Glomerular visceral epithelial cell (primary cell): ENCODE measurements around the gene STK32B.
A peak's percentile ranks its signal among the peaks of the same experiment; 100 is the strongest.
"Not testable (repeated sequence)": the region's sequence is repeated elsewhere in the genome, so short reads cannot be mapped to it uniquely, and the experiment has no call there.

Experiments used
- DNase-seq: peaks from one replicate; pipeline ENCODE4 v3.0.0-alpha.2; 2016; ENCODE audit errors: extremely low spot score

STK32B gene

DNA sequence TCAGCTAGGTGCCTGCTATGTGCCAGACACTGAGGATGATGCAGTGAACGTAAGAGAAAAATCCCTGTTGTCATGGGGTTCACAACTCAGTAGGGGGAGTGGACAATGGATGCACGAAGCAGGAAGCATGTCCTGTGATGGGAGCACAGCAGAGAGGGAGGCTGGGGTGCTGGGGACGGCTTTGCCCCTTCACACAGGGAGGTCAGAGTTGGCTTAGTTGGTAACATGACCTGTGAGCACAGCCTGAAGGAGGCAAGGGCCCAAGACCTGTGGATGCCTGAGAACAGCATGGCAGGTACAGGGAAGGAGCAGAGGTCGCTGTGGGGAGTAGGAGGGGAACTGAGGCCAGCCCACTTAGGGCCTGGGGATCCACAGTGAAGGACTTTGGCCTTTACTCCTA lies 109.4 kb downstream of the STK32B start:
- DNase-seq, result no peak

DNA sequence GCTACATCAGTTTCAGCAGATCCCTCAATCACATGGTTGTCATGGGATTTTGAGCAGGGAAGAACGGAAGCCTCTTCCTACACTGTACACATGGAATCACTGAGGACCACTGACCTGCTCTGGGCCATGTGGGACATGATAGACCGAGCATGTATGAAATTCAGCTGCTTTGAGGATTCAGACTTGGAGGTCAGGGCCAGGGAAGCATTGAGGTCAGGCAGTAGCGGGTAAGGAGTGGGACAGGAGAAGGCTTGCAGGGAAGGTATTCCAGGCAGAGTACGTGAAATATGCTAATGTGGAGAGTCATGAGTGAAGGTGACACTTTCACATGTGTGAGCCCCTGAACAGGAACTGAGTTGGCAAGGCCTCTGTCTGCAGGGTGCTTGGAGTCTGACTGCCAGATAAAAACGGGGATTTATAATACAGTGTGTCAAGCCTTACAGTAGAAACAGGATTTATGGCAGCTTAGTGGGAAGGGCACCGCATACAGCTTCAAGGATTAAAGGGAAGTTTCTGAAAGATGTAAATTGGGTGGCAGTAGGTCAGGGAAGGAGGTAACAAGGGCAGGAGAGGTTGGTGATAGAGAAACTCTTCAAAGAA lies 111.7 kb downstream of the STK32B start:
- no peak for DNase-seq

DNA sequence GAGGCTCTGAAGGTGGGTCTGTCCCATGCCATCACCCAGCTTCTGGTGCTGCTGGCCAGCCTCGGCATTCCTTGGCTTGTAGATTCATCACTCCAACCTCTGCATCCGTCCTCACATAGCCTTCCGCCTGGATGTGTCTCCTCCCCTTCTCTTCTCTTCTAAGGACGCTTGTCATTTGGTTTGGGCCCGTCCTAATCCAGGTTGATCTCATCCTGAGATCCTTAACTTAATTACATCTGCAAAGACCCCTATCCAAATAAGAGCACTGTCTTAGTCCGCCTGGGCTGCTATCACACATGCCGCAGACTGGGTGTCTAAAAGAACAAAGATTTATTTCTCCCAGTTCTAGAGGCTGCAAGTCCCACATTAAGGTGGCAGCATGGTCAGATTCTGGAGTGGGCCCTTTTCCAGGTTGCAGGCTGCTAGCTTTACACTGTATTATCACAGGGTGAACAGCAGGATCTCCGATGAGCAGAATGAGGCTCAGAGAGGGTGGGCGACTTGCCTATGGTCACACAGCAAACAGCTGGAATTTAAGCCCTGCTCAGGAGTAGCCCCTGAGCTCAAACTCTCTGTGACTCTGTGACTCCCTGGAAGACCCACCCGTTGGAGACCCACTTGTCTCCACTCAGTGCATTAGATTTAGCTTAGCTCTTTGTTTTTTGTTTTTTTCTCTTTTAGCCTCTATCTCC lies 113.1 kb downstream of the STK32B start:
- DNase-seq, result no peak

DNA sequence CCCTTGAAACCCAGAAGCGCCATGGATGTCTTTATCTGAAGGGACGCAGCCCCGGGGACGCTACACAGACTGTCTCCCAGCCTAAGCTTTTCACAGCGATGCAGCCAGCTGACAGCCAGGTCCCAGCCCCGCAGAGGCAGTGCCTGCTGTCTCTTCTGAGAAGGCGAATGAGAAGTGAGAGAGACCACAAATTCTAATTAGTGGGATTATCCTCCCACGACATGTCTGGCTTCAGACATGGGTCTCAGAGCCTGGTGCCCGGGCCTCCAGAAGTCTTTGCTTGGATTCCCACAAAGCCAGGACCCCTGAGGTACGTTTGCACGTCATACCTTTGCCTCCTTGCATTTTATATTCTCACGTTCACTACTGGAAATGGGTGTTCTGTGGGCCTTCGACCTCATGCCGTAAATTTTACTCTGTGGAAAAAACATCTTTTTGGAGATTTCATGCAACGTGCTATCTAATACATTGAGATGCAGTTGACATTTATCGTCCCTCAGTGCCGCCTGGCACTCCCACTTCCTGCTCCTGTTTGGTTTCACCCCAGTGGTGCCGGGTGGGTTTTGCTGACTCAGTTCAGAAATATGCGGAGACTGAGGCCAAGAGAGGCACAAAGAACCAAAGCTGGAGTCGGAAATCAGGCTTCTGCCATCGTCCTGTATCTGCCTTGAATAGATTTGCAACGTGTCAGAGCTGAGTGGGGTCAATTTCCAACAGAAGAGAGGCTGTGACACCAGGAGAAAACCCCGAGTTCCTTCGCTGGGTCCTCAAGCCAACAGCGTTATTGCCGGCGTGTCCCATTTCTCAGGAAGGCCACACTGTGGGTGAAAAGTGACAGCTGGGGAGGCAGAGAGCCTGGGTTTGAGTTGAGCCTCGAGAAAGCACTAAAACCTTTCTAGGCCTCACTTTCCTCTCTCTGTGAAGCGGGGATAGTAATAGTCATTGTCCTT lies 114.4 kb downstream of the STK32B start:
- DNase-seq, result peak; percentile 88

DNA sequence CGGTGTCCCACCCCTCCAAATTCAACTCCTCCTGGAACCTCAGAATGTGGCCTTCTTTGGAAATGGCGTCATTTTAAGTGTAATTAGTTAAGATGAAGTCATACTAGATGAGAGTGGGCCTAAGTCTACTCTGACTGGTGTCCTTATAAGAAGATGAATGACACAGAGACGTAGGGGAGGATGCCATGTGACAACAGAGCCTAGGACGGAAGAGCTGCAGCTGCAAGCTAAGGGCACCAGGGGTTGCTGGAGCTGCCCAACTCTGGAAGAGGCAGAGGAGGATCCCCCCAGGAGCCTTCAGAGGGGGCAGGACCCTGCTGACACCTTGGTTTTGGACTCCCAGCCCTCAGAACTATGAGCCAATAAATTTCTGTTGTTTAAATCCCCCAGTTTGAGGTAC lies 115.1 kb downstream of the STK32B start:
- DNase-seq, result peak; percentile 9

DNA sequence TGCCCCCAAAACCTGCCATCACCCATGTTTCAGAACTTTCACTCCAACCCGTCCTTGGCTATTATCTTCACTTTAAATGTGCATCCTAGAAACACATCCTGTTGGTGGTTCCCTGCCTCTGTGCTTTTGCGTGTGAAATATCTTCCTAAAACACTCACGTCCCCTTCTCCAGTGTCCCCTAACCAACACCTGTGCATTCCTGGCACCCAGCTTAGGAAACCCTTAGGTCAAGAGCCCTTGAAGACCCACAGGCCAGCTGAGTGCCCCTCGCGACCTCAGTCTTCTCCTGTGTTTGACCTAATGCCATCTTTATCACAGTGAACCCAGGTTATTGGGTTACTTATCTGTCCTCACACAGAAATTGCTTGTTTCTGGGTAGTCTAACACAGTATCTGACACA lies 117.6 kb downstream of the STK32B start:
- no peak for DNase-seq

DNA sequence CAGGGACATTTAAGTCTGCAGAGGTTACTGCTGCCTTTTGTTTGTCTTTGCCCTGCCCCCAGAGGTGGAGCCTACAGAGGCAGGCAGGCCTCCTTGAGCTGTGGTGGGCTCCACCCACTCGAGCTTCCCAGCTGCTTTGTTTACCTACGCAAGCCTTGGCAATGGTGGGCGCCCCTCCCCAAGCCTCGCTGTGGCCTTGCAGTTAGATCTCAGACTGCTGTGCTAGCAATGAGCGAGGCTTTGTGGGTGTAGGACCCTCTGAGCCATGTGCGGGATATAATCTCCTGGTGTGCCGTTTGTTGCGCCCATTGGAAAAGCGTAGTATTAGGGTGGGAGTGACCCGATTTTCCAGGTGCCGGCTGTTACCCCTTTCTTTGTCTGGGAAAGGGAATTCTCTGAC lies 124.6 kb downstream of the STK32B start:
- DNase-seq, result not testable (repeated sequence)

DNA sequence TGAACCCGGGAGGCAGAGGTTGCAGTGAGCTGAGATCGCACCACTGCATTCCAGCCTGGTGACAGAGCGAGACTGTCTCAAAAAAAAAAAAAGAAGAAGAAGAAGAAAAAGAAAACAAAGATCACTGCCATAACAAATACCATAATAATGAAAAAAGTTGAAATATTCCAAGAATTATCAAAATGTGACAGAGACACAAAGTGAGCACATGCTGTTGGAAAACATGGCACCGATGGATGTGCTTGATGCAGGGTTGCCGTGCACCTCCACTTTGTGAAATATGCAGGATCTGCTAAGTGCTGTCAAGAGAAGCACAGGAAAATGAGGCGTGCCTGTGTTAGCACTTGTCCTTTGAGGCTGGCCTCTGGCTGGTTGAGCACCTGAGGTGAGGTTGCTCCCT lies 133.3 kb downstream of the STK32B start:
- DNase-seq, result no peak

DNA sequence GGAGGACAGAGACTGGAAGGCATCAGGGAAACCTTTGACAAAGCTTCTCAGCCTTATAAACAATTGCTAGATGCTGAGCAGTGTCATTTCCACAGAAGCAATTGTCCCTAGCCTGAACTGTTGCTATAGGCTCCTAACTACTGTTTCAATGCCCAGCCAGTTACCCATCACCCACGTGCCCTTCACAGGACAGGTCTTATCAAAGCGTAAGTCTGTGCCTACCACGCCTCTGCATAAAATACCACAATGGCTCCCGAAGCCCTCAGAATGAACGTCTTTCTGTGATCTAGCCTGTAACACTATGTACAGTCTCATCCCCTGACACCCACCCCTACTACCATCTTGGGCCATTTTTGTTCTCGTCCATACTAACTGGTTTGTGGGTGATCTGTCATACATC lies 134.3 kb downstream of the STK32B start:
- no peak for DNase-seq

DNA sequence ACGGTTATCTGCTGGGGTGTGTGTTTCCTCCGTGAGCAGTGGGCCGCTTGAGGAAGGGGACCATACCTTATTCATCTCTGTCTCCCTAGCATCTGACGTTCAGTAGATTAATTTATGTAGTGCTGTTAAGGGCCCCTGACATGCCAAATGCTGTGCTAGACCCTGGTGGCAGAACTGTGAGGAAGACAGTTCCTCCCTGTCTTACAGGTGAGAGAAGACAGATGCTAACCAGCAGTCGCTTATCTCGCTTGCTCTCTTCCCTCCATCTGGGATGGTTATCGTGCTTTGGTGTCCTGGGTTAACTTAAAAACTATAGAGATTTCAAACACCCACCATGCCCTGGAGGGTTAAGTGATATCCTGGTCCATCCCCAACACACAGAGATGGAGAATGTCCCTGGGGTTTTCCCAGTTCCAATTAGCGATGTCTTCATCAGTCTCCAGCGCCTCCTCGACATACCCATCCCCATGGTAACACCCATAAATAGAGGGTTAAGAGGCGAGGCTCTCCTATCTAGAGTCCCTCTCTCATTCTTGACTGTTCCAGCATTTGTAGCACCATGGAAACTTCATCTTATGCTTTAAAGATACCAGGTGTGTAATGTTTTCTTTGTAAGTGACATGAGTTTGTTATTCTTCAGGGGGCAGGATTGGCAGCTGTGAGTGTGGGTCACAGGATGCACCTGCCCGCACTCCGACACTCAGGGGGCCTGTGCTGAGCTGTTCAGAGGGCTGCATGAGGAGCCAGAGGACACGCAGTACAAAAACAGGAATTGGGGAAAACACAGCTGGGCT lies 135.2 kb downstream of the STK32B start:
- DNase-seq, result no peak

DNA sequence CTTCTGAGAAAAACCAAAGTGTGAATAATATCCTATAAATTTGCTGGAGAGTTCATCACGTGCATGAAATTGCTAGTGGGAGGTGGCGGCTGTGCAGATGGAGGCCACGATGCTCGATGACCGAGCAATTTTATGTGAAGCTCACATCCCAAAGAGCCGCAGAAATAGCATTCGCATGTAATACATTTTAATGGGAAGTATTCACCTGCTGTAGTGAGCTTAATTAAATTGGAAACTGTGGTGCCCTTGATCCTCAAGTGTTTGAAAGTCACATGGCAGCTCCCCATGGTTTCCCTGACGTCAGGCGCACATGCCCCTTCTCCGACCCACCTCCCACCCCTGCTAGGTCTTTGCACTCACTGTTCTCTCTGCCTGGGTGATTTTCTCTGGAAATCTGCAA lies 136.8 kb downstream of the STK32B start:
- no peak for DNase-seq

DNA sequence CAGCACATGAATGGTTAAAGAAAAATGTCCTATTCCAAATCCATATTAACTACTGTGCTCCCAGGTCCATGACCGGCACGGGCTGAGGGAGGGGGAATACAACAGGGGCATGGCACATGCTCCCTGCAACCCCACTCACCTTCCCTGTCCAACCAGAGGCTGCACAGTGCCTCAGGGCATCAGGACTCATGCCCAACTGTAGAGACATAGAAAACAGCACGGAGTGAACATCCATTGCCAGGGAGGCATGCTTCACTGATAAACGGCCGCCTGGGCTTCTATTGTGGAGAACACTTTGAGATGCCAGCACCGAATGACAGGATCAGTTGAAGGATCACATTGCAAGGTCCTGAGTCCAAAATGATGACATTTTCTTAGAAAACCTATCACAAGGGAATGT lies 140.6 kb downstream of the STK32B start:
- no peak for DNase-seq

DNA sequence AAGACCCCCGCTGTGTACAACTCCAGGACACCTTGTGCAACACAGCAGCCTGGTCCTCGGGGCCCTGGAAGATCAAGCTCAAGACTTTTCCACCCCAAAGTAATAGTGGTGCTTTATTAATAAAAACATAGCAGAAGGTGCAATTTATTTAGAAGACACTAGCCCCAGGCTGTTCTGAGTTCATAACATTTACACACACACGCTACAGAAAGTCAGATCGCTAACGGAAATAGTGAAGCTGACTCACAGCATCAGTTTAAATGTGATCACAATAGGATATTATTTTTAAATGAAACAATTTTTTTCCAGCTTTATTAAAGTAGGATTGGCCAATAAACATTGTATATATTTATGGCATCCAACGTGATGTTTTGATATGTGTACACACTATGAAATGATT lies 141.0 kb downstream of the STK32B start:
- no peak for DNase-seq

DNA sequence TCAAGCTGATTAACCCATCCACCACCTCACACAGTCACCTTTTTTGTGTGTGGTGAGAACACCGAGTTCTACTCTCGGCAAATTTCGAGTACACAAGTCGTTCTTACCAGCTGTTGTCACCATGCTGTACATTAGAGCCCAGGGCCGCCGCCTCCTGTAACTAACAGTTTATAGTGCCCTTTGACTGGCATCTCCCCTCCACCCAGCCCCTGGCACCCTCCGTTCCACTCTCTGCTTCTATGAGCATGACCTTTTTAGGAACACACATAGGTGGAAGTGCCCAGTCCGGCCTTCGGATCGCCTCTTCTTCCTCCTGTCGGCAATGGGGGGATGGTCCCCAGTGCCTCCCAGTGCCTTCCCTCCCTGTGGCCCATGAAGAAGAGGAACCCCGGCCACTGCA lies 141.4 kb downstream of the STK32B start:
- no peak for DNase-seq

DNA sequence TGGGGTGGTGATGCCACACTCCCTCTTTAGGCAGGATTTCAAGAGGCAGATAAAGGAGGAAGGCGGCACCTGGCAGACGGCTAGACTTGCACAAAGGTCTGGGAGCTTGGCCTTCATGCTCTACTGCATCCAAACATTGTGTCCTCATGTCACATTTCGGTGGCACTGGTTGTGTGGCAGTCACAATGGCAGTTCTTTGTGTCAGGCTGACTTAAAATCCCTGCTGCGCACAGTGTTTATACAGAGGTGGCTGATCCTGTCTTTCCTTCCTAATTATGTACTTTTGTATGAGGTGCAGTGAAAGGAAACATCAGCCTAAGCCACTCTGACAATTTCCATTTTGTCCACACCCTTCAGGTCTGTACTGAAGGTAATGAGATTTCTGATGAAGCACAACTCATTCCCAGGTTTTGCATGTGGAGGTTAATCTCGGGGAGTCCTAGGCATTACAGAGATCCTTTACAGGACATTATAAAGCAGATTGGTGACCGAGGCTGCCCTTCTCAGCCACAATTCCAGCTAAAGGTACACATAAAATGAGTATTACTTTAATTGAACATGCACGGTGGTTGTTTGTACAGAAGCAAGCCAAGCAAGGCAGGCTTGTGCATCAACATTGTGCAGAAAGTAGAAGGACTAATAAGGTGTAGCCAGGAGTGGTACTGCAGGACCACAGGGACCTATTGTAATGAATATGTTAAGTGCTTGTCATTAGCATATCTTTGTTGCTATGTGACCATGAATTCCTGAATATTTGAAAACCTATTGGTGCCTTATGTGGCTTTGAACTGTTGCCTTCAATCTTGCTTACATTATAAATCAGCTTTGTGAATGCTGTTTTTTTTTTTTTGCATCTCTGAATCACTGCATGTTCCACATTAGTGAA lies 147.6 kb downstream of the STK32B start:
- DNase-seq, result no peak

DNA sequence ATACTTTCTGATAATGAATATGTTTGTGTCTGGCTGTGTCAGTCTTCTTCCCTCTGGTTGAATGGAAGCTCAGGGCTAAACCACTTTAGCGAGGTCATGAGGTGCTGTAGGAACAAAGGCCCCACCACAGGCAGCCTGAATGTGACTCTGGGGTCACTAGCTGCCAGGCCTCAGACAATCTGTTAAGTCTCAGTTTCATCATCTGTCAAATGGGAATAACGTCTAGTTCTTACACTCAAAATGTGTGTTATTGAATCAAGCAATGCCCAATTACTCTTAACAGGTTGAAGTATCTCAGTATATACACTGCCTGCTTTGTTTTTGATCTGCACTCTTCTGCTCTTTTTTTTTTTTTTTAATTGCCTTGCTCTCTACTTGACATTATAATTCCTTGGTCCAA lies 148.6 kb downstream of the STK32B start:
- DNase-seq, result no peak

DNA sequence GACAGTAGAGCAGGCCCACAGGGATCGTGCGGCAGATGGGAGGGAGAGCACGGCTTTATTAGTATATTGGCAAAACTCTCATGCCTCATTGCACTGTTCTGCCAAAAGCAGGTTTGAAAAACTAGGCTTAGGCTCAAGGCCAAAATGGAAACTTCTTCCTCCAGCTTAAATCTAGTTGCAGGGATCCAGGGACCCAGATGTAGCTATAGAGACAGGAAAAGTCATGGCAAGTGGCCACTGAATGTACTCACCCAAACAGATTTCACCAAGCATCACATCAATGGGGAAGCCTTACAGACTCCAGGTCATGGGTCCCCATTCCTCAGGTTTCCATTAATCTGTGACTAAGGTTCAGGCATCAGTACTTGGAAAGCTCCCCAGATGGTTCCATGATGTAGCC lies 149.2 kb downstream of the STK32B start:
- DNase-seq, result no peak

DNA sequence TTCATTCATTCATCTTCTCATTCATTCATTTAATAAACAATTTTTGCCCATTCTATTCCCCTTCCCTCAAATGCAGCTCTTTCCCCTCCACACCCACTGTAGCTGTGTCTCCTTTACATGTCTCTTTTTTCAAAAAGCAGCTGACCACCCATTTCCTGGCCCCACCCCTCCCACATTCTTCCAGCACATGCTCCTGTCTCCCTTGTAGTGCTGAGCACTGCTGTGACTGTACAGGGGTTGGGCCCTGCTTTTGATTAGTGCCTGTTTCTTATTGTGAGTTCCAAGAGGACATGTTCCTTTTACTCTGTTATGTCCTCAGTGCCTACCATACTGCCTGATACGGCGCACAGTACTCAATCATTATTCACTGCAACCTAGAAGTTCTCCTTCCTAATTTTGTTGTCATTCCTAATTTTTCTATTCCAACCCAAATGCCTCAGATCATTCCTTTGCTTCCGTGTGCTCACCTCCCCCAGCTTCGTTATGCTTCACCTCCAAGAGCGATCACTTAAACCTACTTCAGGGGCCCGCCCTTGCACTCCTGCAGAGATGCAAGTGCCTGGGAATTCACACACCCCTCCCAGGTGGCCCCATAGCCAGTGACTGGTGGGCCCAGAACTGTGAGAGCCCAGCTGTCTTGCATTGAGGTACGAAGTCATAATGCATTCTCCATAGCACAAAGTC lies 152.2 kb downstream of the STK32B start:
- DNase-seq, result no peak

DNA sequence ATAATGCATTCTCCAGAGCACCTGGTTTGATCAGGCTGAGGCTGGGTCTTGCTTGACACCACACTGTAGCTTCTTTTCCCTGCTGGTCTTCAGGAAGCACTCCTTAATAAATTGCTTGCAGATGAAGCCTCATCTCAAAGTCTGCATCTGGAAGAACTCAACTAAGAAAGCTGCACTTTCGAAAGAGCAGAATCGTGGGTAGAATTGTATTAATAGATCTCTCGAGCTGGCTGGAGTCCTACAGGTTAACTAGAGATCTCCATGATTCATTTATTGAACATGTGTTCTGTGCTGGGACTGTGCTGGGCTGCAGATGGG lies 152.7 kb downstream of the STK32B start:
- DNase-seq, result no peak

DNA sequence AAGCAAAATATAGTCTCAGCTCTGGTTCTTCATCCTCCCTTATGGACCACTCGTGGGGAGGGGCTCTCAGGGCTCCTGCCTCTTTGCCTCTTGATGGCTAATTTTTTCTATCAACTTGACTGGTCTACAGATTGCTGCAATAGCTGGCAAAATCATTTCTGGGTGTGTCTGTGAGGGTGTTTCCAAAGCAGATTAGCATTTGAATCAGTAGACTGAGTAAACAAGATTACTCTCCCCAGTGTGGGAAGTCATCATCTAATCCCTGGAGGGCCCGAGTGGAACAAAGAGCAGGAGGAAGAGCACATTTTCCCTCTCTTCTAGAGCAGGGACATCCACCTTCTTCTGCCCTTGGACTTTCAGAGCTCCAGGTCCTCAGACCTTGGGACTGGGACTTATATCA lies 153.5 kb downstream of the STK32B start:
- no peak for DNase-seq
